ENCODE results near the gene TRIM29.

- TF ChIP-seq, protein P1, sequence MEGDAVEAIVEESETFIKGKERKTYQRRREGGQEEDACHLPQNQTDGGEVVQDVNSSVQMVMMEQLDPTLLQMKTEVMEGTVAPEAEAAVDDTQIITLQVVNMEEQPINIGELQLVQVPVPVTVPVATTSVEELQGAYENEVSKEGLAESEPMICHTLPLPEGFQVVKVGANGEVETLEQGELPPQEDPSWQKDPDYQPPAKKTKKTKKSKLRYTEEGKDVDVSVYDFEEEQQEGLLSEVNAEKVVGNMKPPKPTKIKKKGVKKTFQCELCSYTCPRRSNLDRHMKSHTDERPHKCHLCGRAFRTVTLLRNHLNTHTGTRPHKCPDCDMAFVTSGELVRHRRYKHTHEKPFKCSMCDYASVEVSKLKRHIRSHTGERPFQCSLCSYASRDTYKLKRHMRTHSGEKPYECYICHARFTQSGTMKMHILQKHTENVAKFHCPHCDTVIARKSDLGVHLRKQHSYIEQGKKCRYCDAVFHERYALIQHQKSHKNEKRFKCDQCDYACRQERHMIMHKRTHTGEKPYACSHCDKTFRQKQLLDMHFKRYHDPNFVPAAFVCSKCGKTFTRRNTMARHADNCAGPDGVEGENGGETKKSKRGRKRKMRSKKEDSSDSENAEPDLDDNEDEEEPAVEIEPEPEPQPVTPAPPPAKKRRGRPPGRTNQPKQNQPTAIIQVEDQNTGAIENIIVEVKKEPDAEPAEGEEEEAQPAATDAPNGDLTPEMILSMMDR (IDR thresholded peaks at IDR 0.05), result no peak
- no peak for TF ChIP-seq POLR2A (IDR thresholded peaks at IDR 0.05)
These were observed 42.8 kb upstream of the TRIM29 start for GRCh38 chr11:120180551-120181232.
